Panc1 (cell line): Measurements from ENCODE around the gene PCYT2. TPM values are rescaled to one million over a fixed set of nuclear protein-coding genes. Genes with fewer than 3 reads are reported as not detected.

Experiments used
- ATAC-seq: fragments of 200-7000 bp; cut with Tn5 transposase; 2 replicates; pipeline ENCODE4 v1.9.1; 2020; ENCODE audit warnings: mild to moderate bottlenecking, moderate library complexity
- BruUV-seq: library from RNA; stranded (reverse); fragments of 400-500 nt; replicated peaks from 2 replicates; lab custom pipeline; 2021; lab: Mats Ljungman, UMichigan
- CTCF ChIA-PET: fragments of 300-600 bp; sonication (Branson Sonifier 250); formaldehyde crosslinking; loops from one replicate; lab custom pipeline; 2022; ENCODE audit warnings: antibody characterized with exemption; lab: Charles Lee
- POLR2A ChIA-PET: fragments of 300-600 bp; sonication (Branson Sonifier 250); formaldehyde crosslinking; loops from one replicate; lab custom pipeline; 2022; ENCODE audit warnings: antibody characterized with exemption; lab: Charles Lee
- DNase-seq: peaks from one replicate; pipeline ENCODE4 v3.0.0-alpha.2; 2010; ENCODE audit warnings: low read depth, low spot score
- H3K27ac ChIP-seq: 2 replicates; pipeline ENCODE4 v1.5.1; 2011; ENCODE audit warnings: mild to moderate bottlenecking, low read length, inconsistent platforms
- H3K27me3 ChIP-seq: fragments of 200-500 bp; sonication (Bioruptor generic); 2 replicates; pipeline ENCODE4 v1.6.0; 2014; ENCODE audit warnings: low read length, inconsistent platforms; ENCODE audit not compliant: control insufficient read depth, insufficient read depth
- H3K36me3 ChIP-seq: fragments of 200-500 bp; sonication (Bioruptor generic); 2 replicates; pipeline ENCODE4 v1.5.1; 2014; ENCODE audit warnings: inconsistent platforms, mild to moderate bottlenecking, low read length, moderate library complexity; ENCODE audit not compliant: control insufficient read depth, insufficient read depth
- H3K4me1 ChIP-seq: 2 replicates; pipeline ENCODE4 v1.5.1; 2011; ENCODE audit warnings: inconsistent platforms, mild to moderate bottlenecking, low read length, moderate library complexity; ENCODE audit not compliant: control insufficient read depth, insufficient read depth
- H3K4me3 ChIP-seq, 2 experiments: 2 replicates each; pipeline ENCODE4 v1.5.1; 2011 to 2012; ENCODE audit warnings: low read depth in 2 of 2, low read length in 2 of 2, mild to moderate bottlenecking in 2 of 2, inconsistent platforms in 1 of 2, moderate library complexity in 1 of 2
- H3K9me3 ChIP-seq: fragments of 200-500 bp; sonication (Bioruptor generic); 2 replicates; pipeline ENCODE4 v1.5.1; 2014; ENCODE audit warnings: low read depth, mild to moderate bottlenecking, inconsistent platforms, low read length, moderate library complexity; ENCODE audit not compliant: control insufficient read depth, insufficient read depth
- CTCF ChIP-seq: fragments of 450-650 bp; IDR thresholded peaks from 2 replicates; pipeline ENCODE4 v1.5.1; 2017; ENCODE audit warnings: mild to moderate bottlenecking
- POLR2AphosphoS5 ChIP-seq: IDR thresholded peaks from 2 replicates; pipeline ENCODE4 v1.6.1; 2012; ENCODE audit warnings: mild to moderate bottlenecking, low read depth, low read length, moderate library complexity
- REST ChIP-seq, 2 experiments: IDR thresholded peaks; 2 replicates each; pipeline ENCODE4 v1.6.1; 2011 to 2012; ENCODE audit warnings: low read depth in 2 of 2, control low read depth in 1 of 2, low read length in 1 of 2, mild to moderate bottlenecking in 1 of 2, moderate library complexity in 1 of 2; ENCODE audit not compliant: insufficient read depth in 1 of 2
- SIN3A ChIP-seq: IDR thresholded peaks from 2 replicates; pipeline ENCODE4 v1.6.1; 2012; ENCODE audit warnings: low read depth, mild to moderate bottlenecking, low read length, moderate library complexity, borderline replicate concordance; ENCODE audit not compliant: insufficient read depth
- TCF7L2 ChIP-seq: IDR thresholded peaks from 2 replicates; pipeline ENCODE4 v1.6.1; 2011; ENCODE audit warnings: mild to moderate bottlenecking, low read depth, low read length, inconsistent platforms
- in situ Hi-C: cut with HindIII; loops from 2 replicates; pipeline ENCODE4 v1.10.0; 2016; ENCODE audit warnings: low sequenced_read_pairs, low pct_unique_long_range_greater_than_20kb
- intact Hi-C: fragments of 100-400 bp; cut with micrococcal nuclease; formaldehyde crosslinking; loops from one replicate; pipeline ENCODE4 v1.10.0; 2022; ENCODE audit not compliant: unreplicated experiment
- total RNA-seq: library from RNA; stranded (reverse); gene quantifications from one replicate; pipeline ENCODE4 v1.2.1, GENCODE V29; 2021; ENCODE audit not compliant: unreplicated experiment

PCYT2 gene
- total RNA-seq, 1 experiment from 2014 or later = 91.2 TPM

GRCh38 chr17:81950501-81950900, 39.3 kb upstream of the PCYT2 start:
- in situ Hi-C loops (no loop called here), intact Hi-C loops (no loop called here)
- H3K36me3 ChIP-seq = no peaks in the 10 kb centered on the region
- H3K4me1 ChIP-seq = no peaks in the 10 kb centered on the region
- ATAC-seq = no peak
- no peak overlapping the region for H3K4me3 ChIP-seq
- CTCF ChIA-PET = interaction anchor here (0.9 kb wide), 1 partner anchor 65 kb away, joined by 6 read pairs; no protein-coding TSS in a partner anchor
- H3K9me3 ChIP-seq = no peaks in the 10 kb centered on the region
- DNase-seq = no peak
- POLR2A ChIA-PET = interaction anchor here (0.6 kb wide), 1 partner anchor 17 kb away, joined by 5 read pairs; no protein-coding TSS in a partner anchor
- TF ChIP-seq REST (IDR thresholded peaks at IDR 0.05; ENCODE audit: insufficient read depth in 1 of 2, low read depth in 2 of 2, low read length in 1 of 2) (no peak), SIN3A (no peak), POLR2AphosphoS5 (no peak), TCF7L2 (no peak), CTCF (no peak)
- H3K27me3 ChIP-seq = no peaks in the 10 kb centered on the region
- H3K27ac ChIP-seq = no peak overlapping the region
- BruUV-seq = no TSS peak

DNA sequence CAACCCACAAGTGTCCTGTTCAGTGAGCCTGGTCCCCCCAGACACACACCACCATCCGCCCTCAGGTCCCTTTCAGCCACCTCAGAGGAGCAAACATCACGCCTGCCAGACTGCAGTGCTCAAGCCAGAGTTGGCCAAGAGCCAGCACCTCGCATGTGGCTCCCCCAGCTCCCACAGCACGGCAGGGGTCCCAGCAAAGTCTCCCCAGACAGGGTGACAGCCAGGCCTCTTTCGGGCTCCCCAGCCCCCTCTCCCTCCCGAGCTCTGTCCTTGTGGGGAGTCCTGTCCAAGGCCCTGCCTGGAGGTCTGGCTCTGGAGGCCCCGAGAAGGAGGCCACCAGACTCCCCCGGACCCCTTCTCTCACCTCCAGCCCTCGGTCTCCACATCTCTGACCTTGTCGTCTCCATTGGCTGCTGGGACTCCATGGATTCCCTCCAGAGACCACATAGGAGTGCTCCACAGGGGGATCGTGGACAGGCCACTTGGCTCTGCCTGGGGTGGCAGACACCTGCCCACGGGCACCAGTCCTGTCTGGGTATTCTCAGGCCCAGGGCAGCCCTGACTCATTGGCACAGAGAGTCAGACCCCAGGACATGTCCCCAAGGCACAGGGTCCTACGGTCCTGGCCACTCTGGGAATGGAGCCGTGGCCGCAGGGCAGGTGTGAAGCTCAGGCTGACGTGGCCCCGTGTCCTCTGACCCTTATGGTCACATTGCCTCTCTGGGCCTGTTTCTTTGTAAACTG, 37.6 kb upstream of the PCYT2 start:
- CTCF ChIA-PET = no interaction called here
- Histone ChIP-seq H3K27me3 (no peaks in the 10 kb centered on the region), H3K27ac (no peak overlapping the region), H3K4me3 (no peak overlapping the region), H3K9me3 (no peaks in the 10 kb centered on the region), H3K4me1 (no peaks in the 10 kb centered on the region), H3K36me3 (no peaks in the 10 kb centered on the region)
- in situ Hi-C loops (no loop called here), intact Hi-C loops (no loop called here)
- POLR2A ChIA-PET = no interaction called here
- no peak for DNase-seq
- no peak for TF ChIP-seq TCF7L2
- no peak for TF ChIP-seq POLR2AphosphoS5
- TF ChIP-seq SIN3A = no peak
- TF ChIP-seq CTCF = no peak
- TF ChIP-seq REST (IDR thresholded peaks at IDR 0.05; ENCODE audit: insufficient read depth in 1 of 2, low read depth in 2 of 2, low read length in 1 of 2) = no peak
- no TSS peak for BruUV-seq
- no peak for ATAC-seq
